GM12878 (cell line): ENCODE data around the gene LSM2. TPM values are rescaled to one million over a fixed set of nuclear protein-coding genes. Genes with fewer than 3 reads are reported as not detected.

ENCODE experiments used
- ATAC-seq: fragments of 200-7000 bp; cut with Tn5 transposase; 3 replicates; pipeline ENCODE4 v1.9.1; 2020; ENCODE audit warnings: mild to moderate bottlenecking, moderate library complexity
- BruUV-seq: library from RNA; stranded (reverse); fragments of 400-500 nt; replicated peaks from 2 replicates; lab custom pipeline; 2021; lab: Mats Ljungman, UMichigan
- CTCF ChIA-PET: fragments of 300-600 bp; sonication (Branson Sonifier 250); formaldehyde crosslinking; extraction: SDS; loops from one replicate; lab custom pipeline; 2021; ENCODE audit warnings: inconsistent platforms; lab: Yijun Ruan, JAX
- POLR2A ChIA-PET: fragments of 350-600 bp; formaldehyde crosslinking; extraction: SDS; loops from one replicate; lab custom pipeline; 2021; ENCODE audit warnings: inconsistent platforms; lab: Charles Lee
- RAD21 ChIA-PET: fragments of 300-600 bp; sonication (Branson Sonifier 250); formaldehyde crosslinking; loops from one replicate; lab custom pipeline; 2023; ENCODE audit warnings: antibody characterized with exemption; ENCODE audit not compliant: unreplicated experiment; lab: Charles Lee
- SMC1A ChIA-PET: fragments of 300-600 bp; sonication (Branson Sonifier 250); formaldehyde crosslinking; loops from one replicate; lab custom pipeline; 2023; ENCODE audit not compliant: unreplicated experiment, uncharacterized antibody; lab: Charles Lee
- DNase-seq: peaks from one replicate; pipeline ENCODE4 v3.0.0-alpha.2; 2011; ENCODE audit warnings: low read depth, low spot score
- FAIRE-seq: peaks from 3 replicates; lab custom pipeline; 2011; peaks lifted over from hg19 to GRCh38; lab: Jason Lieb, UNC
- H2AFZ ChIP-seq: 2 replicates; pipeline ENCODE4 v1.6.0; 2011; ENCODE audit warnings: low read depth, low read length, control low read depth; ENCODE audit not compliant: control insufficient read depth
- H3K27ac ChIP-seq: 2 replicates; pipeline ENCODE4 v1.5.1; 2011; ENCODE audit warnings: control low read depth; ENCODE audit not compliant: control insufficient read depth, insufficient read depth
- H3K27me3 ChIP-seq, 2 experiments: replicated peaks in 1 of 2; 2 replicates each; pipeline versions ENCODE4 v1.6.0 to v1.6.1; 2011; ENCODE audit warnings: low read length in 1 of 2; ENCODE audit not compliant: control insufficient read depth in 2 of 2, insufficient read depth in 2 of 2
- H3K36me3 ChIP-seq, 2 experiments: 2 replicates each; pipeline ENCODE4 v1.5.1; 2011; ENCODE audit warnings: low read length in 1 of 2; ENCODE audit not compliant: control insufficient read depth in 2 of 2, insufficient read depth in 2 of 2
- H3K4me1 ChIP-seq: 2 replicates; pipeline ENCODE4 v1.6.1; 2011; ENCODE audit warnings: mild to moderate bottlenecking, low read length, moderate library complexity, mixed read lengths; ENCODE audit not compliant: control insufficient read depth, insufficient read depth
- H3K4me2 ChIP-seq: 2 replicates; pipeline ENCODE4 v1.6.0; 2011; ENCODE audit warnings: control low read depth; ENCODE audit not compliant: control insufficient read depth, insufficient read depth
- H3K4me3 ChIP-seq: fragments of 200-600 bp; sonication (generic); 2 replicates; pipeline ENCODE4 v1.5.1; 2016
- H3K79me2 ChIP-seq: 2 replicates; pipeline ENCODE4 v1.6.0; 2011; ENCODE audit warnings: low read length; ENCODE audit not compliant: control insufficient read depth, insufficient read depth
- H3K9ac ChIP-seq: 2 replicates; pipeline ENCODE4 v1.8.0; 2011; ENCODE audit warnings: low read length, control low read depth, mixed read lengths; ENCODE audit not compliant: control insufficient read depth, insufficient read depth
- H3K9me3 ChIP-seq: replicated peaks from 3 replicates; pipeline ENCODE4 v1.5.1; 2011; ENCODE audit warnings: mild to moderate bottlenecking, low read length; ENCODE audit not compliant: control insufficient read depth, insufficient read depth
- H4K20me1 ChIP-seq: 2 replicates; pipeline ENCODE4 v1.6.0; 2011; ENCODE audit not compliant: control insufficient read depth, insufficient read depth
- CHD4 ChIP-seq: fragments of 200-600 bp; sonication (generic); IDR thresholded peaks from 2 replicates; pipeline ENCODE4 v1.6.1; 2016; ENCODE audit warnings: mild to moderate bottlenecking
- CREM ChIP-seq: IDR thresholded peaks from 2 replicates; pipeline ENCODE4 v1.6.1; 2014; ENCODE audit warnings: antibody characterized with exemption, low read depth
- EP300 ChIP-seq, 2 experiments: fragments of 150-350 bp in 1 of 2; IDR thresholded peaks; 2 replicates each; pipeline ENCODE4 v1.6.1; 2011 to 2012; ENCODE audit warnings: low read depth in 2 of 2, low read length in 2 of 2, borderline replicate concordance in 1 of 2, improper control_type of control experiment in 1 of 2, inconsistent platforms in 1 of 2; ENCODE audit not compliant: control insufficient read depth in 1 of 2
- FOXM1 ChIP-seq: IDR thresholded peaks from 2 replicates; pipeline ENCODE4 v1.6.1; 2012; ENCODE audit warnings: low read depth, mild to moderate bottlenecking, inconsistent platforms, low read length, moderate library complexity
- HDAC2 ChIP-seq: fragments of 200-600 bp; sonication (generic); IDR thresholded peaks from 2 replicates; pipeline ENCODE4 v1.6.1; 2017
- KDM1A ChIP-seq: fragments of 200-600 bp; sonication (generic); IDR thresholded peaks from 2 replicates; pipeline ENCODE4 v1.6.1; 2016; ENCODE audit warnings: borderline replicate concordance
- MEF2B ChIP-seq: fragments of 450-650 bp; IDR thresholded peaks from 2 replicates; pipeline ENCODE4 v1.6.1; 2018; ENCODE audit warnings: mild to moderate bottlenecking, moderate library complexity; ENCODE audit not compliant: partially characterized antibody, poor library complexity, severe bottlenecking
- MTA3 ChIP-seq: IDR thresholded peaks from 2 replicates; pipeline ENCODE4 v1.6.1; 2012; ENCODE audit warnings: low read length, inconsistent platforms, borderline replicate concordance
- MXI1 ChIP-seq: fragments of 150-350 bp; IDR thresholded peaks from 2 replicates; pipeline ENCODE4 v1.6.1; 2011; ENCODE audit warnings: low read depth, mild to moderate bottlenecking, inconsistent platforms, low read length, improper control_type of control experiment
- POLR2AphosphoS2 ChIP-seq: IDR thresholded peaks from 2 replicates; pipeline ENCODE4 v1.6.1; 2011; ENCODE audit warnings: low read depth, mild to moderate bottlenecking, low read length, improper control_type of control experiment, moderate library complexity
- SMAD5 ChIP-seq: IDR thresholded peaks from 2 replicates; pipeline ENCODE4 v1.6.1; 2016; ENCODE audit warnings: antibody characterized with exemption, low read depth
- SP1 ChIP-seq: IDR thresholded peaks from one replicate; pipeline ENCODE4 v1.6.1; 2011; ENCODE audit warnings: low read depth, low read length
- TBL1XR1 ChIP-seq: IDR thresholded peaks from 2 replicates; pipeline ENCODE4 v1.6.1; 2012; ENCODE audit warnings: low read depth, low read length, improper control_type of control experiment
- ZNF24 ChIP-seq: fragments of 450-650 bp; IDR thresholded peaks from 2 replicates; pipeline ENCODE4 v1.6.1; 2017; ENCODE audit warnings: antibody characterized with exemption, mild to moderate bottlenecking
- ZNF384 ChIP-seq: IDR thresholded peaks from 2 replicates; pipeline ENCODE4 v1.6.1; 2012; ENCODE audit warnings: low read depth, mild to moderate bottlenecking, low read length, improper control_type of control experiment, borderline replicate concordance
- WGBS: methylation state at CpG from one replicate; pipeline ENCODE4 v1.1.6; 2016; ENCODE audit warnings: low lambda C conversion rate; ENCODE audit not compliant: insufficient replicate concordance, insufficient coverage; ENCODE audit errors: missing lambda C conversion rate; 5-methylcytosine and 5-hydroxymethylcytosine counted together
- in situ Hi-C: fragments of 300-500 bp; cut with MboI; formaldehyde crosslinking; loops from 9 replicates; pipeline ENCODE4 v1.14.3; 2018; ENCODE audit warnings: mixed read lengths
- intact Hi-C: fragments of 100-400 bp; cut with micrococcal nuclease; formaldehyde crosslinking; loops from one replicate; pipeline ENCODE4 v1.14.2; 2022; ENCODE audit not compliant: unreplicated experiment
- polyA plus RNA-seq, 11 experiments: library from polyadenylated mRNA; depleted of rRNA in 4 of 11; unstranded in 6 of 11; stranded (reverse) in 5 of 11; fragments of >200 nt; fragmentation: Nextera tagmentation in 4 of 11; fragmentation: Illumina TruSeq in 1 of 11; extraction: Ambion mirVana in 4 of 11; extraction: Trizol in 1 of 11; gene quantifications; 1 replicate in 1 of 11; 2 replicates in 10 of 11; pipeline versions ENCODE4 v1.2.1 to v1.2.3, GENCODE V29; 2011 to 2016; ENCODE audit warnings: inconsistent platforms in 2 of 11, missing spikeins in 2 of 11, low read depth in 1 of 11
- total RNA-seq, 4 experiments: library from RNA; depleted of rRNA in 3 of 4; stranded (reverse); fragments of >200 nt in 3 of 4; fragmentation: Illumina TruSeq in 1 of 4; extraction: Trizol in 1 of 4; gene quantifications; 2 replicates each; pipeline versions ENCODE4 v1.2.1 to v1.2.3, GENCODE V29; 2013 to 2021
- TF ChIP-seq, protein P1 (sequence below): fragments of 150-350 bp; IDR thresholded peaks from 2 replicates; pipeline ENCODE4 v1.6.1; 2016; ENCODE audit warnings: low read depth, low read length
- TF ChIP-seq, protein P2 (sequence below): fragments of 450-650 bp; IDR thresholded peaks from 2 replicates; pipeline ENCODE4 v1.6.1; 2018; ENCODE audit warnings: mild to moderate bottlenecking, low read depth, moderate library complexity; ENCODE audit not compliant: partially characterized antibody
- TF ChIP-seq, protein P3 (sequence below): fragments of 450-650 bp; IDR thresholded peaks from 2 replicates; pipeline ENCODE4 v1.6.1; 2017; ENCODE audit warnings: mild to moderate bottlenecking, low read depth, inconsistent platforms; ENCODE audit not compliant: poor library complexity, severe bottlenecking

Gene LSM2
- total and polyA plus RNA-seq, 10 of the 15 experiments (the other 5 are each of a cell fraction or from before 2014, with no cell fraction given), result 99.1 to 276 (median 153) TPM

DNA sequence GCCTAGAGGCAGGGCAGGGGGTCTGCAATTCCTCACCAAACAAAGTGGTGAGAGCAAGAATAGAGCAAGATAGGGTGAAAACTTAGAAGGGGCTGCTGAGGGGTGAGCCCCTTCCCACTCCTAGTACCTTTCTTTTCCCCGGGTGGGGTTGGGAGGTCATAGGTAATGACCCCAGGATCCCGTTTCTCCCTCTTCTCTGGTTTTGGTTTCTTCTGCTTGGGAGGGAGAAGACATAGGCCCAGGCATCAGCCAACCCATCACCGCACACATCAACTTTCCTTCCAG, 14.7 kb downstream of the LSM2 start:
- no peaks in the 10 kb centered on the region for H3K27me3 ChIP-seq
- SMC1A ChIA-PET, result interaction anchor here (0.7 to 2.2 kb wide), 2 partner anchors 31 to 54 kb away, joined by 3 to 11 read pairs; no protein-coding TSS in a partner anchor
- no TSS peak for BruUV-seq
- RAD21 ChIA-PET, result interaction anchor here (3.9 kb wide), 1 partner anchor 52 kb away, joined by 22 read pairs; the partner anchor contains the start of gene MSH5
- H3K36me3 ChIP-seq, result peaks cover 4 to 9% of the 10 kb centered on the region in 2 experiments; a peak in 3 of 4 replicates
- H3K27ac ChIP-seq, result no peak overlapping the region
- ATAC-seq (no peak), FAIRE-seq (no peak), DNase-seq (no peak)
- no peak overlapping the region for H2AFZ ChIP-seq
- no peaks in the 10 kb centered on the region for H3K9me3 ChIP-seq
- in situ Hi-C loops, result no loop called here
- H4K20me1 ChIP-seq, result no peaks in the 10 kb centered on the region
- CTCF ChIA-PET, result interaction anchor here (1.0 to 4.3 kb wide), 9 partner anchors 9 to 62 kb away, joined by 3 to 41 read pairs (median 7); partner anchors contain the start of genes CLIC1, HSPA1B and MSH5
- no peak overlapping the region for H3K9ac ChIP-seq
- peaks cover 12% of the 10 kb centered on the region for H3K4me1 ChIP-seq
- peaks cover 21% of the 10 kb centered on the region for H3K79me2 ChIP-seq
- intact Hi-C loops, result no loop called here
- whole genome bisulfite sequencing, result 63% methylated on average over 3 of the region's 3 CpGs
- POLR2A ChIA-PET, result interaction anchor here (1.4 kb wide), 1 partner anchor 56 kb away, joined by 3 read pairs; the partner anchor contains the start of gene CLIC1
- no peak overlapping the region for H3K4me3 ChIP-seq
- H3K4me2 ChIP-seq, result no peak overlapping the region
- TF ChIP-seq CHD4 (no peak), POLR2AphosphoS2 (no peak), TBL1XR1 (no peak), MEF2B (no peak), MTA3 (no peak), CREM (no peak), ZNF24 (no peak), FOXM1 (no peak), EP300 (IDR thresholded peaks at IDR 0.05; ENCODE audit: borderline replicate concordance in 1 of 2, control insufficient read depth in 1 of 2, low read depth in 2 of 2, low read length in 2 of 2) (no peak), HDAC2 (no peak), MXI1 (no peak), SP1 (no peak), ZNF384 (no peak), KDM1A (no peak), SMAD5 (no peak)
- TF ChIP-seq, protein P1, sequence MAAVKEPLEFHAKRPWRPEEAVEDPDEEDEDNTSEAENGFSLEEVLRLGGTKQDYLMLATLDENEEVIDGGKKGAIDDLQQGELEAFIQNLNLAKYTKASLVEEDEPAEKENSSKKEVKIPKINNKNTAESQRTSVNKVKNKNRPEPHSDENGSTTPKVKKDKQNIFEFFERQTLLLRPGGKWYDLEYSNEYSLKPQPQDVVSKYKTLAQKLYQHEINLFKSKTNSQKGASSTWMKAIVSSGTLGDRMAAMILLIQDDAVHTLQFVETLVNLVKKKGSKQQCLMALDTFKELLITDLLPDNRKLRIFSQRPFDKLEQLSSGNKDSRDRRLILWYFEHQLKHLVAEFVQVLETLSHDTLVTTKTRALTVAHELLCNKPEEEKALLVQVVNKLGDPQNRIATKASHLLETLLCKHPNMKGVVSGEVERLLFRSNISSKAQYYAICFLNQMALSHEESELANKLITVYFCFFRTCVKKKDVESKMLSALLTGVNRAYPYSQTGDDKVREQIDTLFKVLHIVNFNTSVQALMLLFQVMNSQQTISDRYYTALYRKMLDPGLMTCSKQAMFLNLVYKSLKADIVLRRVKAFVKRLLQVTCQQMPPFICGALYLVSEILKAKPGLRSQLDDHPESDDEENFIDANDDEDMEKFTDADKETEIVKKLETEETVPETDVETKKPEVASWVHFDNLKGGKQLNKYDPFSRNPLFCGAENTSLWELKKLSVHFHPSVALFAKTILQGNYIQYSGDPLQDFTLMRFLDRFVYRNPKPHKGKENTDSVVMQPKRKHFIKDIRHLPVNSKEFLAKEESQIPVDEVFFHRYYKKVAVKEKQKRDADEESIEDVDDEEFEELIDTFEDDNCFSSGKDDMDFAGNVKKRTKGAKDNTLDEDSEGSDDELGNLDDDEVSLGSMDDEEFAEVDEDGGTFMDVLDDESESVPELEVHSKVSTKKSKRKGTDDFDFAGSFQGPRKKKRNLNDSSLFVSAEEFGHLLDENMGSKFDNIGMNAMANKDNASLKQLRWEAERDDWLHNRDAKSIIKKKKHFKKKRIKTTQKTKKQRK, result no peak
- TF ChIP-seq, protein P2, sequence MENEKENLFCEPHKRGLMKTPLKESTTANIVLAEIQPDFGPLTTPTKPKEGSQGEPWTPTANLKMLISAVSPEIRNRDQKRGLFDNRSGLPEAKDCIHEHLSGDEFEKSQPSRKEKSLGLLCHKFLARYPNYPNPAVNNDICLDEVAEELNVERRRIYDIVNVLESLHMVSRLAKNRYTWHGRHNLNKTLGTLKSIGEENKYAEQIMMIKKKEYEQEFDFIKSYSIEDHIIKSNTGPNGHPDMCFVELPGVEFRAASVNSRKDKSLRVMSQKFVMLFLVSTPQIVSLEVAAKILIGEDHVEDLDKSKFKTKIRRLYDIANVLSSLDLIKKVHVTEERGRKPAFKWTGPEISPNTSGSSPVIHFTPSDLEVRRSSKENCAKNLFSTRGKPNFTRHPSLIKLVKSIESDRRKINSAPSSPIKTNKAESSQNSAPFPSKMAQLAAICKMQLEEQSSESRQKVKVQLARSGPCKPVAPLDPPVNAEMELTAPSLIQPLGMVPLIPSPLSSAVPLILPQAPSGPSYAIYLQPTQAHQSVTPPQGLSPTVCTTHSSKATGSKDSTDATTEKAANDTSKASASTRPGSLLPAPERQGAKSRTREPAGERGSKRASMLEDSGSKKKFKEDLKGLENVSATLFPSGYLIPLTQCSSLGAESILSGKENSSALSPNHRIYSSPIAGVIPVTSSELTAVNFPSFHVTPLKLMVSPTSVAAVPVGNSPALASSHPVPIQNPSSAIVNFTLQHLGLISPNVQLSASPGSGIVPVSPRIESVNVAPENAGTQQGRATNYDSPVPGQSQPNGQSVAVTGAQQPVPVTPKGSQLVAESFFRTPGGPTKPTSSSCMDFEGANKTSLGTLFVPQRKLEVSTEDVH, result no peak
- TF ChIP-seq, protein P3, sequence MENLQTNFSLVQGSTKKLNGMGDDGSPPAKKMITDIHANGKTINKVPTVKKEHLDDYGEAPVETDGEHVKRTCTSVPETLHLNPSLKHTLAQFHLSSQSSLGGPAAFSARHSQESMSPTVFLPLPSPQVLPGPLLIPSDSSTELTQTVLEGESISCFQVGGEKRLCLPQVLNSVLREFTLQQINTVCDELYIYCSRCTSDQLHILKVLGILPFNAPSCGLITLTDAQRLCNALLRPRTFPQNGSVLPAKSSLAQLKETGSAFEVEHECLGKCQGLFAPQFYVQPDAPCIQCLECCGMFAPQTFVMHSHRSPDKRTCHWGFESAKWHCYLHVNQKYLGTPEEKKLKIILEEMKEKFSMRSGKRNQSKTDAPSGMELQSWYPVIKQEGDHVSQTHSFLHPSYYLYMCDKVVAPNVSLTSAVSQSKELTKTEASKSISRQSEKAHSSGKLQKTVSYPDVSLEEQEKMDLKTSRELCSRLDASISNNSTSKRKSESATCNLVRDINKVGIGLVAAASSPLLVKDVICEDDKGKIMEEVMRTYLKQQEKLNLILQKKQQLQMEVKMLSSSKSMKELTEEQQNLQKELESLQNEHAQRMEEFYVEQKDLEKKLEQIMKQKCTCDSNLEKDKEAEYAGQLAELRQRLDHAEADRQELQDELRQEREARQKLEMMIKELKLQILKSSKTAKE, result no peak
